ENCODE results near the gene SPTAN1. TPM values are rescaled to one million over a fixed set of nuclear protein-coding genes. Genes with fewer than 3 reads are reported as not detected.

SPTAN1 gene
- total and polyA plus RNA-seq, 2 experiments from 2014 or later, result 108 to 195 TPM

GRCh38 chr9:128528445-128529160 is 23.8 kb upstream of the SPTAN1 start:
- H3K36me3 ChIP-seq (ENCODE audit: insufficient read depth), result peaks cover 19% of the 10 kb centered on the region; the same call in 1 of the 2 replicates
- Mint-ChIP-seq H3K4me3 (no peak overlapping the region), H3K27ac (no peak overlapping the region), H3K9me3 (no peaks in the 10 kb centered on the region), H3K27me3 (ENCODE audit: insufficient read depth, low read depth, poor library complexity) (peaks cover 3% of the 10 kb centered on the region), H3K4me1 (peaks cover 3% of the 10 kb centered on the region; the same call in 2 of the 3 replicates), H3K36me3 (ENCODE audit: low read depth) (peaks cover 22% of the 10 kb centered on the region)
- TF ChIP-seq CTCF (conservative IDR thresholded peaks at IDR 0.05; ENCODE audit: low read depth in 2 of 2), result no peak
- no peak for TF ChIP-seq EZH2 (IDR thresholded peaks at IDR 0.05; ENCODE audit: low read depth, unreplicated experiment)
- no peak for TF ChIP-seq POLR2AphosphoS5 (IDR thresholded peaks at IDR 0.05; ENCODE audit: low read depth)
- no peak for TF ChIP-seq CREB1 (CRISPR knock-in tag; IDR thresholded peaks at IDR 0.05; ENCODE audit: low read depth)
- no peak for TF ChIP-seq NANOG (IDR thresholded peaks at IDR 0.05; ENCODE audit: borderline replicate concordance)
- TF ChIP-seq, protein P1, sequence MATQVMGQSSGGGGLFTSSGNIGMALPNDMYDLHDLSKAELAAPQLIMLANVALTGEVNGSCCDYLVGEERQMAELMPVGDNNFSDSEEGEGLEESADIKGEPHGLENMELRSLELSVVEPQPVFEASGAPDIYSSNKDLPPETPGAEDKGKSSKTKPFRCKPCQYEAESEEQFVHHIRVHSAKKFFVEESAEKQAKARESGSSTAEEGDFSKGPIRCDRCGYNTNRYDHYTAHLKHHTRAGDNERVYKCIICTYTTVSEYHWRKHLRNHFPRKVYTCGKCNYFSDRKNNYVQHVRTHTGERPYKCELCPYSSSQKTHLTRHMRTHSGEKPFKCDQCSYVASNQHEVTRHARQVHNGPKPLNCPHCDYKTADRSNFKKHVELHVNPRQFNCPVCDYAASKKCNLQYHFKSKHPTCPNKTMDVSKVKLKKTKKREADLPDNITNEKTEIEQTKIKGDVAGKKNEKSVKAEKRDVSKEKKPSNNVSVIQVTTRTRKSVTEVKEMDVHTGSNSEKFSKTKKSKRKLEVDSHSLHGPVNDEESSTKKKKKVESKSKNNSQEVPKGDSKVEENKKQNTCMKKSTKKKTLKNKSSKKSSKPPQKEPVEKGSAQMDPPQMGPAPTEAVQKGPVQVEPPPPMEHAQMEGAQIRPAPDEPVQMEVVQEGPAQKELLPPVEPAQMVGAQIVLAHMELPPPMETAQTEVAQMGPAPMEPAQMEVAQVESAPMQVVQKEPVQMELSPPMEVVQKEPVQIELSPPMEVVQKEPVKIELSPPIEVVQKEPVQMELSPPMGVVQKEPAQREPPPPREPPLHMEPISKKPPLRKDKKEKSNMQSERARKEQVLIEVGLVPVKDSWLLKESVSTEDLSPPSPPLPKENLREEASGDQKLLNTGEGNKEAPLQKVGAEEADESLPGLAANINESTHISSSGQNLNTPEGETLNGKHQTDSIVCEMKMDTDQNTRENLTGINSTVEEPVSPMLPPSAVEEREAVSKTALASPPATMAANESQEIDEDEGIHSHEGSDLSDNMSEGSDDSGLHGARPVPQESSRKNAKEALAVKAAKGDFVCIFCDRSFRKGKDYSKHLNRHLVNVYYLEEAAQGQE (IDR thresholded peaks at IDR 0.05; ENCODE audit: unreplicated experiment), result no peak
- no peak for TF ChIP-seq JUNB (IDR thresholded peaks at IDR 0.05; ENCODE audit: unreplicated experiment)
- no peak for TF ChIP-seq STAT1 (IDR thresholded peaks at IDR 0.05; ENCODE audit: unreplicated experiment)
- no peak for TF ChIP-seq ZNF114 (CRISPR knock-in tag; IDR thresholded peaks at IDR 0.05)
- no peak for TF ChIP-seq EZH2phosphoT487 (IDR thresholded peaks at IDR 0.05; ENCODE audit: unreplicated experiment)
- TF ChIP-seq ZNF331 (CRISPR knock-in tag; IDR thresholded peaks at IDR 0.05; ENCODE audit: low read depth), result no peak
- TF ChIP-seq ETS1 (IDR thresholded peaks at IDR 0.05), result no peak
- TF ChIP-seq ZNF462 (CRISPR knock-in tag; IDR thresholded peaks at IDR 0.05), result no peak
- no peak overlapping the region for H3K4me3 ChIP-seq
- no peak overlapping the region for H3K4me2 ChIP-seq
- H3K4me1 ChIP-seq (ENCODE audit: insufficient read depth), result no peaks in the 10 kb centered on the region
- no peak for DNase-seq (ENCODE audit: low spot score)
- no peaks in the 10 kb centered on the region for H3K27me3 ChIP-seq (ENCODE audit: insufficient read depth)
- no peak overlapping the region for H2AFZ ChIP-seq
- H4K20me1 ChIP-seq (replicated peaks; ENCODE audit: insufficient read depth), result no peaks in the 10 kb centered on the region
- no peak overlapping the region for H3K27ac ChIP-seq (ENCODE audit: low read depth)
- no peaks in the 10 kb centered on the region for H3K79me2 ChIP-seq (replicated peaks; ENCODE audit: insufficient read depth)
- no peaks in the 10 kb centered on the region for H3F3A ChIP-seq (replicated peaks; ENCODE audit: low read depth)
- ATAC-seq, result no peak
- no peaks in the 10 kb centered on the region for H3K9me2 ChIP-seq (ENCODE audit: insufficient read depth)
